HCT116 (cell line): ENCODE measurements around the gene MYEF2. TPM values are rescaled to one million over a fixed set of nuclear protein-coding genes. Genes with fewer than 3 reads are reported as not detected.

Experiments
- ATAC-seq: fragments of 200-7000 bp; cut with Tn5 transposase; 2 replicates; pipeline ENCODE4 v1.9.1; 2020; ENCODE audit warnings: mild to moderate bottlenecking, moderate library complexity
- Bru-seq: library from RNA; stranded (reverse); fragments of 400-500 nt; gene quantifications from one replicate; lab custom pipeline; 2021; lab: Mats Ljungman, UMichigan
- BruChase-seq, 2 experiments: library from RNA; stranded (reverse); fragments of 400-500 nt; gene quantifications; one replicate each; lab custom pipeline; 2021; lab: Mats Ljungman, UMichigan
- BruUV-seq: library from RNA; stranded (reverse); fragments of 400-500 nt; replicated peaks from 2 replicates; lab custom pipeline; 2021; lab: Mats Ljungman, UMichigan
- CTCF ChIA-PET: fragments of 300-600 bp; sonication (Branson Sonifier 250); formaldehyde crosslinking; loops from one replicate; lab custom pipeline; 2021; ENCODE audit warnings: antibody characterized with exemption; lab: Charles Lee
- POLR2A ChIA-PET: fragments of 300-600, 350-600 bp; sonication (Branson Sonifier 250); formaldehyde crosslinking; loops from one replicate; lab custom pipeline; 2021; ENCODE audit warnings: antibody characterized with exemption; lab: Charles Lee
- RAD21 ChIA-PET, 2 experiments: fragments of 300-600 bp; sonication (Branson Sonifier 250); formaldehyde crosslinking; loops; one replicate each; lab custom pipeline; 2023; ENCODE audit warnings: low total read pairs in 2 of 2; ENCODE audit not compliant: uncharacterized antibody in 2 of 2, unreplicated experiment in 2 of 2, low non-redundant PET in 1 of 2; lab: Charles Lee
- DNase-seq: peaks from one replicate; pipeline ENCODE4 v3.0.0-alpha.2; 2010; ENCODE audit warnings: low read depth, low spot score
- H2AFZ ChIP-seq: fragments of 200-600 bp; shearing (Covaris generic), sonication (generic); 2 replicates; pipeline ENCODE4 v1.6.1; 2017; ENCODE audit warnings: low read depth, mixed run types, mixed read lengths, antibody characterized with exemption, low read length; ENCODE audit not compliant: poor library complexity, severe bottlenecking
- H3K27ac ChIP-seq: 2 replicates; pipeline ENCODE4 v1.5.1; 2012; ENCODE audit warnings: low read depth, low read length
- H3K27me3 ChIP-seq: fragments of 200-600 bp; sonication (generic); 2 replicates; pipeline ENCODE4 v1.6.1; 2016; ENCODE audit warnings: mixed run types, low read length, mixed read lengths; ENCODE audit not compliant: insufficient read depth
- H3K36me3 ChIP-seq, 2 experiments: fragments of 200-500 bp in 1 of 2; fragments of 200-600 bp in 1 of 2; sonication (Bioruptor generic) in 1 of 2; sonication (generic) in 1 of 2; 2 replicates each; pipeline versions ENCODE4 v1.5.1 to v1.6.1; 2014 to 2016; ENCODE audit warnings: low read length in 2 of 2, inconsistent platforms in 1 of 2, mixed read lengths in 1 of 2, mixed run types in 1 of 2; ENCODE audit not compliant: insufficient read depth in 2 of 2, control insufficient read depth in 1 of 2
- H3K4me1 ChIP-seq, 2 experiments: fragments of 200-600 bp in 1 of 2; sonication (generic) in 1 of 2; 2 replicates each; pipeline versions ENCODE4 v1.5.1 to v1.6.1; 2012 to 2017; ENCODE audit warnings: low read length in 2 of 2, inconsistent platforms in 1 of 2, mild to moderate bottlenecking in 1 of 2, mixed read lengths in 1 of 2, mixed run types in 1 of 2, moderate library complexity in 1 of 2; ENCODE audit not compliant: insufficient read depth in 2 of 2, control insufficient read depth in 1 of 2
- H3K4me2 ChIP-seq: fragments of 200-600 bp; sonication (generic); 2 replicates; pipeline ENCODE4 v1.6.1; 2017; ENCODE audit warnings: mixed run types, low read length, mixed read lengths
- H3K4me3 ChIP-seq, 2 experiments: fragments of 200-600 bp in 1 of 2; sonication (generic) in 1 of 2; replicated peaks in 1 of 2; 2 replicates each; pipeline ENCODE4 v1.5.1; 2011 to 2016; ENCODE audit warnings: low read length in 2 of 2, control low read depth in 1 of 2, low read depth in 1 of 2, mild to moderate bottlenecking in 1 of 2, mixed read lengths in 1 of 2, mixed run types in 1 of 2
- H3K79me2 ChIP-seq: fragments of 200-600 bp; sonication (generic); 2 replicates; pipeline ENCODE4 v1.6.1; 2017; ENCODE audit warnings: mild to moderate bottlenecking, mixed run types, low read length, moderate library complexity, mixed read lengths; ENCODE audit not compliant: insufficient read depth
- H3K9ac ChIP-seq: fragments of 200-600 bp; sonication (generic); 2 replicates; pipeline ENCODE4 v1.6.1; 2016; ENCODE audit warnings: low read length, mixed read lengths
- H3K9me2 ChIP-seq: fragments of 200-600 bp; sonication (generic), shearing (Covaris generic); 2 replicates; pipeline ENCODE4 v1.6.1; 2017; ENCODE audit warnings: mixed run types, mild to moderate bottlenecking, moderate library complexity; ENCODE audit not compliant: insufficient read depth
- H3K9me3 ChIP-seq, 2 experiments: fragments of 200-500 bp in 1 of 2; fragments of 200-600 bp in 1 of 2; sonication (Bioruptor generic) in 1 of 2; sonication (generic) in 1 of 2; 2 replicates each; pipeline ENCODE4 v1.6.1; 2014 to 2017; ENCODE audit warnings: low read length in 2 of 2, mixed read lengths in 2 of 2, inconsistent platforms in 1 of 2, low read depth in 1 of 2, mild to moderate bottlenecking in 1 of 2, mixed run types in 1 of 2, moderate library complexity in 1 of 2; ENCODE audit not compliant: control insufficient read depth in 1 of 2, insufficient read depth in 1 of 2
- H4K20me1 ChIP-seq: fragments of 200-600 bp; sonication (generic), shearing (Covaris generic); 2 replicates; pipeline ENCODE4 v1.6.1; 2017; ENCODE audit warnings: mixed run types, mild to moderate bottlenecking, moderate library complexity; ENCODE audit not compliant: insufficient read depth
- ATF3 ChIP-seq: IDR thresholded peaks from 2 replicates; pipeline ENCODE4 v1.6.1; 2012
- CEBPB ChIP-seq: IDR thresholded peaks from 2 replicates; pipeline ENCODE4 v1.6.1; 2012; ENCODE audit warnings: low read depth
- ELF1 ChIP-seq: IDR thresholded peaks from 2 replicates; pipeline ENCODE4 v1.6.1; 2012; ENCODE audit warnings: low read depth, borderline replicate concordance
- JUND ChIP-seq: IDR thresholded peaks from 2 replicates; pipeline ENCODE4 v1.6.1; 2012
- MAX ChIP-seq: IDR thresholded peaks from 2 replicates; pipeline ENCODE4 v1.6.1; 2012
- POLR2AphosphoS5 ChIP-seq: IDR thresholded peaks from 2 replicates; pipeline ENCODE4 v1.6.1; 2011; ENCODE audit warnings: mild to moderate bottlenecking, low read depth, low read length, moderate library complexity
- SRF ChIP-seq: IDR thresholded peaks from 2 replicates; pipeline ENCODE4 v1.6.1; 2012; ENCODE audit warnings: low read depth
- TCF7L2 ChIP-seq: IDR thresholded peaks from 2 replicates; pipeline ENCODE4 v1.7.0; 2011; ENCODE audit warnings: borderline replicate concordance, inconsistent platforms; ENCODE audit not compliant: insufficient read depth, insufficient read length; ENCODE audit errors: extremely low read depth
- YY1 ChIP-seq: IDR thresholded peaks from 2 replicates; pipeline ENCODE4 v1.6.1; 2011; ENCODE audit warnings: low read length, low read depth, moderate library complexity, mild to moderate bottlenecking; ENCODE audit not compliant: insufficient replicate concordance; ENCODE audit errors: extremely low read depth
- ZBTB33 ChIP-seq: IDR thresholded peaks from 2 replicates; pipeline ENCODE4 v1.6.1; 2011; ENCODE audit warnings: mild to moderate bottlenecking, low read length, moderate library complexity; ENCODE audit not compliant: insufficient replicate concordance; ENCODE audit errors: extremely low read depth
- ZNF274 ChIP-seq: fragments of 200-500 bp; sonication (Bioruptor generic); IDR thresholded peaks from 2 replicates; pipeline ENCODE4 v1.6.1; 2014; ENCODE audit warnings: mild to moderate bottlenecking, low read depth, low read length, inconsistent platforms
- intact Hi-C: fragments of 100-400 bp; cut with micrococcal nuclease; formaldehyde crosslinking; loops from 2 replicates; pipeline ENCODE4 v1.10.0; 2022
- long read RNA-seq: library from polyadenylated mRNA; unstranded; transcript quantifications from one replicate; pipeline ENCODE4 v2.0.0, GENCODE V29; 2021; ENCODE audit not compliant: unreplicated experiment
- polyA plus RNA-seq: library from polyadenylated mRNA; unstranded; fragments of >200 nt; gene quantifications from 2 replicates; pipeline ENCODE4 v1.2.1, GENCODE V29; 2012; ENCODE audit warnings: missing spikeins
- total RNA-seq: library from RNA; stranded (reverse); gene quantifications from one replicate; pipeline ENCODE4 v1.2.1, GENCODE V29; 2021; ENCODE audit not compliant: unreplicated experiment

Gene MYEF2
- total RNA-seq (0.69 TPM), Bru-seq, nascent RNA (percentile 7 among the genes with signal in this experiment), BruChase-seq, experiment 1, labeled RNA remaining after a 6-hour chase (percentile 6 among the genes with signal in this experiment), BruChase-seq, experiment 2, labeled RNA remaining after a 2-hour chase (percentile 4 among the genes with signal in this experiment)
- not detected in 2 replicates for polyA plus RNA-seq
- long read RNA-seq = 0 reads

DNA sequence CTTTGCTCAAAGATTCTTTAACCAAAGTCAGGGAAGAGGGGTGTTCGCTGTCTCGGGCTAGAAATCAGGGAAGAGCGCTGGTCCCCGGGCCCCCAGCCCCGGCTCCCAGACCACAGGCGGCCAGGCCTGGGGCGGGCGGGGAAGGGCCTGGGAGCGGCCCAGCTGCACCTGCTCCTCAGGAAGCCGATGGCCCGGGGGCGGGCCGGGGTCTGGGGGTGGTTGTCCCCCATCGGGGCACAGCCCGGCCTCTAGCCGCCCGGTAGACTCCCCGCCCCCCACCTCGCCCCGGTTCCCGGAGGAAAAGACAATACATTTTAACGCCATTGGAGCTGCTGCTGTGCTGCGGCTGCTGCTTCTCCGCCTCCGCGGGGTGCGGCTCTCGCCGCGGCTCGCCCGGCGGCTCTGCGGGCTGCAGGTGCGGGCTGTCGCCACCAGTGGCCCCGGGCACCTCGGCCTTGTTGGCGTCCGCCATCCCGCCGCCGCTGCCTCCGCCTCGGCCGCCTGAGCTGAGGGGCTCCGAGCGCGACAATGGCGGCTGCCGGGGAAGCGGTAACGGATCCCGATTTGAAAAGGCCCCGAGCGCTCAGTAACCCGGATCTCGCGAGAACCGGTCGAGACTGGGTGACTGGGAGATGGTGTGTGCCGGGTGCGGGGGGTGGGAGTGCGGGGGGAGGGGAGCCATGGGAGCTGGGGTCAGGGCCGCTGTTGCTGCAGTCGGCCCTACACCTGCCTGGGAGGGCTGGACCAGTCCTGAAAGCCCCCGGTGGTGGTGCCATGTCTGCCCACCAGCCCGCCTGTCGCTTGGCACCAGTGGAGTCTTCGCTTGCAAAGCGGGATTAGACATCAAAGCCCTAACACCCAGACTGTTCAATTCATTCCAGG, at the start of gene MYEF2:
MYEF2 (minus strand) TSS at position 530 of the 882 bp plus-strand sequence; CDS start at position 472, 58 bp downstream.
- H3K27me3 ChIP-seq = no peaks in the 10 kb centered on the region
- no peaks in the 10 kb centered on the region for H3K4me1 ChIP-seq
- H3K9me3 ChIP-seq = no peaks in the 10 kb centered on the region
- no peaks in the 10 kb centered on the region for H3K36me3 ChIP-seq
- no peak for DNase-seq
- no peaks in the 10 kb centered on the region for H3K79me2 ChIP-seq
- H4K20me1 ChIP-seq = no peaks in the 10 kb centered on the region
- no peak within 1 kb of the TSS for H3K9ac ChIP-seq
- H3K4me3 ChIP-seq = no peak within 1 kb of the TSS
- H3K4me2 ChIP-seq = no peak within 1 kb of the TSS
- RAD21 ChIA-PET = no interaction called here
- TF ChIP-seq POLR2AphosphoS5 (no peak), YY1 (no peak), ELF1 (no peak), ATF3 (no peak), MAX (no peak)
- TF ChIP-seq, all 23 proteins: peak for 0
- H3K27ac ChIP-seq = no peak within 1 kb of the TSS
- no TSS peak for BruUV-seq
- intact Hi-C loops = no loop called here
- POLR2A ChIA-PET = no interaction called here
- no peak for ATAC-seq
- H3K9me2 ChIP-seq = no peaks in the 10 kb centered on the region
- CTCF ChIA-PET = no interaction called here
- H2AFZ ChIP-seq = no peak within 1 kb of the TSS

GRCh38 chr15:48225771-48226170, 47.7 kb upstream of the MYEF2 start:
- Histone ChIP-seq H3K9ac (no peak overlapping the region), H3K79me2 (no peaks in the 10 kb centered on the region), H3K4me3 (no peak overlapping the region), H3K4me2 (no peak overlapping the region), H3K27me3 (peaks cover 35% of the 10 kb centered on the region), H3K36me3 (no peaks in the 10 kb centered on the region), H4K20me1 (no peaks in the 10 kb centered on the region), H2AFZ (no peak overlapping the region), H3K4me1 (no peaks in the 10 kb centered on the region), H3K27ac (no peak overlapping the region), H3K9me3 (no peaks in the 10 kb centered on the region), H3K9me2 (no peaks in the 10 kb centered on the region)
- ChIA-PET POLR2A (no interaction called here), CTCF (no interaction called here), RAD21 (no interaction called here)
- BruUV-seq = no TSS peak
- intact Hi-C loops = no loop called here
- ATAC-seq = no peak
- DNase-seq = no peak
- no peak for TF ChIP-seq MAX
- TF ChIP-seq SRF = no peak
- no peak for TF ChIP-seq TCF7L2
- no peak for TF ChIP-seq YY1
- no peak for TF ChIP-seq JUND
- no peak for TF ChIP-seq POLR2AphosphoS5
- TF ChIP-seq ZNF274 = no peak
- TF ChIP-seq CEBPB = no peak
- no peak for TF ChIP-seq ZBTB33
